SH-SY5Y (cell line): ENCODE data around the gene KLK12.

Experiments
- GATA2 ChIP-seq: IDR thresholded peaks from 2 replicates; pipeline ENCODE4 v1.6.1; 2011; ENCODE audit warnings: mild to moderate bottlenecking, low read depth, low read length
- GATA3 ChIP-seq: IDR thresholded peaks from 2 replicates; pipeline ENCODE4 v1.6.1; 2011; ENCODE audit warnings: low read depth, mild to moderate bottlenecking, low read length, moderate library complexity

GRCh38 chr19:51023946-51024345 is 10.9 kb downstream of the KLK12 start:
- TF ChIP-seq GATA3 (no peak), GATA2 (no peak)
